Testis (tissue), 2 donors: ENCODE measurements around the gene FBLL1.

Experiments used
- POLR2A ChIP-seq: fragments of 450-650 bp; IDR thresholded peaks from one replicate; pipeline ENCODE4 v1.6.1; 2017; ENCODE audit warnings: antibody characterized with exemption, mild to moderate bottlenecking, moderate library complexity
- TF ChIP-seq, protein P1 (sequence below), 3 experiments: fragments of 450-650 bp in 2 of 3; fragments of 200-600 bp in 1 of 3; sonication (generic) in 1 of 3; IDR thresholded peaks; one replicate each; pipeline ENCODE4 v1.5.1; 2016 to 2019; ENCODE audit warnings: antibody characterized with exemption in 3 of 3, mild to moderate bottlenecking in 2 of 3, moderate library complexity in 1 of 3

DNA sequence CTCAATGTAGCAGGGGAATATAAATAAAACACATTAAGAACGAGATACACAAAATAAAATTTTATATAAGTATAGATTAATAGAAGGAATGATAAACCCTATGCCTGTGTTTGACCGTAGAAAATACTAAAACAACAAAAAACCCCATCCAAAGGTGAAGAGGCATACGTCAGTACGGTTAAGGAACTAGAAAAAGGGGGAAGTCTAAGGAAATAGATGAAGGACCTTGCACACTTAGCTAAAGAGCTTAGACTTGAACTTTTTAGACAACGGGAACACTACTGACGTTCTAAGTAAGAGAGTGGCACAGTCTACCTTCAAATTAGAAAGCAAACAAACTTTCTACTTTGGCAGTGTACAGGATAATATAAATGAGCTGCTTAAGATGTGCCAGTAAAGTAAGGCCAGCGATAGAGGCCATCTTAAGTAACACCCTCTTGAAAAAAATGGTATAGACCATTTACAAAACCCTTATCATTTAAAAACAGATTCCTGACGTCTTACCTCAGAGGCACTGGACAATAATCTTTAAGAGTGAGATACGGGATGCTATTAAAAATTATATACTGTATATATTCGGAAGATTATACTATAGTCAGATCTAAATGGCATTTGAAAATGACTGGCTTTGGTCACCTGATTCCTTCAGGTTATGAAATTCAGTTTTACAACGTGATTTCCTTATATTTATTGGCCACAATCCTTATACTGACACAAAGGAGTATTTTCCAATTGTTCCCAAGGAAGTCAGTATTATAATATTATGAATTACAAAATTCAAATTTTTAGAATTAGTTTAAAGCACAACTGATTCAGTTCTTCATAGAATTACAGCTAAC, 41.6 kb downstream of the FBLL1 start:
- TF ChIP-seq, protein P1, sequence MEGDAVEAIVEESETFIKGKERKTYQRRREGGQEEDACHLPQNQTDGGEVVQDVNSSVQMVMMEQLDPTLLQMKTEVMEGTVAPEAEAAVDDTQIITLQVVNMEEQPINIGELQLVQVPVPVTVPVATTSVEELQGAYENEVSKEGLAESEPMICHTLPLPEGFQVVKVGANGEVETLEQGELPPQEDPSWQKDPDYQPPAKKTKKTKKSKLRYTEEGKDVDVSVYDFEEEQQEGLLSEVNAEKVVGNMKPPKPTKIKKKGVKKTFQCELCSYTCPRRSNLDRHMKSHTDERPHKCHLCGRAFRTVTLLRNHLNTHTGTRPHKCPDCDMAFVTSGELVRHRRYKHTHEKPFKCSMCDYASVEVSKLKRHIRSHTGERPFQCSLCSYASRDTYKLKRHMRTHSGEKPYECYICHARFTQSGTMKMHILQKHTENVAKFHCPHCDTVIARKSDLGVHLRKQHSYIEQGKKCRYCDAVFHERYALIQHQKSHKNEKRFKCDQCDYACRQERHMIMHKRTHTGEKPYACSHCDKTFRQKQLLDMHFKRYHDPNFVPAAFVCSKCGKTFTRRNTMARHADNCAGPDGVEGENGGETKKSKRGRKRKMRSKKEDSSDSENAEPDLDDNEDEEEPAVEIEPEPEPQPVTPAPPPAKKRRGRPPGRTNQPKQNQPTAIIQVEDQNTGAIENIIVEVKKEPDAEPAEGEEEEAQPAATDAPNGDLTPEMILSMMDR (IDR thresholded peaks at IDR 0.05) = no peak
- no peak for TF ChIP-seq POLR2A
